ENCODE data around the gene CLEC4M. TPM values are rescaled to one million over a fixed set of nuclear protein-coding genes. Genes with fewer than 3 reads are reported as not detected.
"Not testable (repeated sequence)": the region's sequence is repeated elsewhere in the genome, so short reads cannot be mapped to it uniquely, and the experiment has no call there.

CLEC4M gene
- total and polyA plus RNA-seq, 2 experiments from 2014 or later, result not detected

DNA sequence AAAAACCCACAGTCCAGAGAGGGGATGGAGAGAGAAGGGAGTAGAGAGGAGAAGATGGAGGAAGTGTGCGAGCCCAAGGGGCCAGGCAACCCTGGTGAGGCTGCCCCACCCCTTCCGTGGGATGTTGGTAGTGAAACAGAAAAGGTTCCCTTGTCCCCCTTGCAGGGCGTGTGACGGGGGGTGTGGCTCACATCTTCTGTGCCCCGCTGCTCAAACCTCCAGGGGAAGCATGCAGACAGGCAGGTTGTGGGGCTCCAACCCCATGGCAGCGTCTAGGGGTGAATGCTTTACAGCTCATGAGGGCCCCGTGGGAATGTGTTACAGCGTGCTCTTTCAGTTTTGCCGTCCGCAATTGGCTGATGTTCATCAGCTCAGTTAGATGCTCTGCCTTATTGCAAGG lies 52.3 kb downstream of the CLEC4M start:
- DNase-seq (ENCODE audit: low spot score), result no peak
- H3K9me2 ChIP-seq (ENCODE audit: insufficient read depth), result no peaks in the 10 kb centered on the region
- no peak overlapping the region for H3K4me3 ChIP-seq
- H3K4me2 ChIP-seq, result no peak overlapping the region
- peaks cover 46% of the 10 kb centered on the region for H3K9me3 Mint-ChIP-seq
- H3K27ac ChIP-seq (ENCODE audit: low read depth), result no peak overlapping the region
- H3K4me1 ChIP-seq (ENCODE audit: insufficient read depth), result no peaks in the 10 kb centered on the region
- no peaks in the 10 kb centered on the region for H3K27me3 ChIP-seq (ENCODE audit: insufficient read depth)
- H3K4me3 Mint-ChIP-seq, result no peak overlapping the region
- TF ChIP-seq NANOG (IDR thresholded peaks at IDR 0.05; ENCODE audit: borderline replicate concordance) (no peak), JUNB (IDR thresholded peaks at IDR 0.05; ENCODE audit: unreplicated experiment) (no peak), CREB1 (CRISPR knock-in tag; IDR thresholded peaks at IDR 0.05; ENCODE audit: low read depth) (no peak), ZNF114 (CRISPR knock-in tag; IDR thresholded peaks at IDR 0.05) (no peak), EZH2phosphoT487 (IDR thresholded peaks at IDR 0.05; ENCODE audit: unreplicated experiment) (no peak)
- TF ChIP-seq, protein P1, sequence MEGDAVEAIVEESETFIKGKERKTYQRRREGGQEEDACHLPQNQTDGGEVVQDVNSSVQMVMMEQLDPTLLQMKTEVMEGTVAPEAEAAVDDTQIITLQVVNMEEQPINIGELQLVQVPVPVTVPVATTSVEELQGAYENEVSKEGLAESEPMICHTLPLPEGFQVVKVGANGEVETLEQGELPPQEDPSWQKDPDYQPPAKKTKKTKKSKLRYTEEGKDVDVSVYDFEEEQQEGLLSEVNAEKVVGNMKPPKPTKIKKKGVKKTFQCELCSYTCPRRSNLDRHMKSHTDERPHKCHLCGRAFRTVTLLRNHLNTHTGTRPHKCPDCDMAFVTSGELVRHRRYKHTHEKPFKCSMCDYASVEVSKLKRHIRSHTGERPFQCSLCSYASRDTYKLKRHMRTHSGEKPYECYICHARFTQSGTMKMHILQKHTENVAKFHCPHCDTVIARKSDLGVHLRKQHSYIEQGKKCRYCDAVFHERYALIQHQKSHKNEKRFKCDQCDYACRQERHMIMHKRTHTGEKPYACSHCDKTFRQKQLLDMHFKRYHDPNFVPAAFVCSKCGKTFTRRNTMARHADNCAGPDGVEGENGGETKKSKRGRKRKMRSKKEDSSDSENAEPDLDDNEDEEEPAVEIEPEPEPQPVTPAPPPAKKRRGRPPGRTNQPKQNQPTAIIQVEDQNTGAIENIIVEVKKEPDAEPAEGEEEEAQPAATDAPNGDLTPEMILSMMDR (conservative IDR thresholded peaks at IDR 0.05; ENCODE audit: low read depth in 2 of 2), result no peak
- H3K27me3 Mint-ChIP-seq (ENCODE audit: insufficient read depth, low read depth, poor library complexity), result peaks cover 7% of the 10 kb centered on the region
- H2AFZ ChIP-seq, result no peak overlapping the region
- no peak overlapping the region for H3K27ac Mint-ChIP-seq
- H3K79me2 ChIP-seq (replicated peaks; ENCODE audit: insufficient read depth), result no peaks in the 10 kb centered on the region
- no peaks in the 10 kb centered on the region for H3F3A ChIP-seq (replicated peaks; ENCODE audit: low read depth)
- no peaks in the 10 kb centered on the region for H4K20me1 ChIP-seq (replicated peaks; ENCODE audit: insufficient read depth)
- no peak for ATAC-seq
- peaks cover 4% of the 10 kb centered on the region; the same call in 2 of the 3 replicates for H3K36me3 Mint-ChIP-seq (ENCODE audit: low read depth)
- H3K36me3 ChIP-seq (ENCODE audit: insufficient read depth), result no peaks in the 10 kb centered on the region; the same call in 1 of the 2 replicates
- H3K4me1 Mint-ChIP-seq, result no peaks in the 10 kb centered on the region

DNA sequence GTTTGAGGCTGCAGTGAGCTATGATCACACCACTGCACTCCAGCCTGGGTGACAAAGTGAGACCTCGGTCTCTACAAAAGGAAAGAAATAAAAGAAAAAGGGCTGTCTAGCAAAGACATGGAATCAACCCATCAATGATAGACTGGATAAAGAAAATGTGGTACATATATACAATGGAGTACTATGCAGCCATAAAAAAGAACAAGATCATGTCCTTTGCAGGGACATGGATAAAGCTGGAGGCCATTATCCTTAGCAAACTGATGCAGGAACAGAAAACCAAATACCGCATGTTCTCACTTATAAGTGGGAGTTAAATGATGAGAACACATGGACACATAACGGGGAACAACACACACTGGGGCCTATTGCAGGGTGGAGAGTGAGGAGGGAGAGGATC lies 53.0 kb downstream of the CLEC4M start:
- not testable (repeated sequence) for H3K9me2 ChIP-seq (ENCODE audit: insufficient read depth); H3K4me1 ChIP-seq (ENCODE audit: insufficient read depth); H2AFZ ChIP-seq; H3K4me3 Mint-ChIP-seq; H3F3A ChIP-seq (replicated peaks; ENCODE audit: low read depth); H3K79me2 ChIP-seq (replicated peaks; ENCODE audit: insufficient read depth); H3K36me3 Mint-ChIP-seq (ENCODE audit: low read depth); H3K4me3 ChIP-seq; H3K36me3 ChIP-seq (ENCODE audit: insufficient read depth); DNase-seq (ENCODE audit: low spot score); H3K27me3 ChIP-seq (ENCODE audit: insufficient read depth); H3K4me1 Mint-ChIP-seq; H4K20me1 ChIP-seq (replicated peaks; ENCODE audit: insufficient read depth); H3K27ac Mint-ChIP-seq; H3K4me2 ChIP-seq; H3K27ac ChIP-seq (ENCODE audit: low read depth); ATAC-seq
- peaks cover 10% of the 10 kb centered on the region for H3K27me3 Mint-ChIP-seq (ENCODE audit: insufficient read depth, low read depth, poor library complexity)
- peaks cover 40% of the 10 kb centered on the region for H3K9me3 Mint-ChIP-seq

DNA sequence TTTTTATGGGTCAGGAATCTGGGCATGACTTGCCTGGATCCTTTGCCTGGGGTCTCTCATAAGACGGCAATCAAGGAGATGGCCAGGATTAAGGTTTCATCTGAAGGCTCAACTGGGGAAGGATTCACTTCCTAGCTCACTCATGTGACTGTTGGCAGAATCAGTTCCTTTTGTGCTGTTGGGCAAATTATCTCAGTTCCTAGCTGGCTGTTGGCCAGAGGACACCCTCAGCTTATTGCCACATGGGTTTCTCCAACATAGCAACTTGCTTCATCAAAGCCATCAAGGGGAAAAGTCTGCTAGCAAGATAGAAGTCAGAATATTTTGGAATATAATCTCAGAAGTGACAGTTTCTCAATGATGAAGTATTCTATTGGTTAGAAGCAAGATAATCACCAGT lies 54.8 kb downstream of the CLEC4M start:
- Mint-ChIP-seq H3K36me3 (ENCODE audit: low read depth) (no peaks in the 10 kb centered on the region), H3K9me3 (peaks cover 31% of the 10 kb centered on the region), H3K4me3 (no peak overlapping the region), H3K27ac (no peak overlapping the region), H3K27me3 (ENCODE audit: insufficient read depth, low read depth, poor library complexity) (peaks cover 10% of the 10 kb centered on the region), H3K4me1 (no peaks in the 10 kb centered on the region)
- Histone ChIP-seq H4K20me1 (replicated peaks; ENCODE audit: insufficient read depth) (no peaks in the 10 kb centered on the region), H3K27me3 (ENCODE audit: insufficient read depth) (no peaks in the 10 kb centered on the region), H3K36me3 (ENCODE audit: insufficient read depth) (no peaks in the 10 kb centered on the region), H3K4me2 (no peak overlapping the region), H3K9me2 (ENCODE audit: insufficient read depth) (no peaks in the 10 kb centered on the region), H3F3A (replicated peaks; ENCODE audit: low read depth) (no peaks in the 10 kb centered on the region), H3K79me2 (replicated peaks; ENCODE audit: insufficient read depth) (no peaks in the 10 kb centered on the region), H3K4me1 (ENCODE audit: insufficient read depth) (no peaks in the 10 kb centered on the region), H2AFZ (no peak overlapping the region), H3K27ac (ENCODE audit: low read depth) (no peak overlapping the region), H3K4me3 (no peak overlapping the region)
- DNase-seq (ENCODE audit: low spot score), result no peak
- ATAC-seq, result no peak
- TF ChIP-seq ZNF331 (CRISPR knock-in tag; IDR thresholded peaks at IDR 0.05; ENCODE audit: low read depth) (no peak), EZH2phosphoT487 (IDR thresholded peaks at IDR 0.05; ENCODE audit: unreplicated experiment) (no peak), CREB1 (CRISPR knock-in tag; IDR thresholded peaks at IDR 0.05; ENCODE audit: low read depth) (no peak), JUNB (IDR thresholded peaks at IDR 0.05; ENCODE audit: unreplicated experiment) (no peak), EZH2 (IDR thresholded peaks at IDR 0.05; ENCODE audit: low read depth, unreplicated experiment) (no peak), STAT1 (IDR thresholded peaks at IDR 0.05; ENCODE audit: unreplicated experiment) (no peak)
- TF ChIP-seq, protein P2, sequence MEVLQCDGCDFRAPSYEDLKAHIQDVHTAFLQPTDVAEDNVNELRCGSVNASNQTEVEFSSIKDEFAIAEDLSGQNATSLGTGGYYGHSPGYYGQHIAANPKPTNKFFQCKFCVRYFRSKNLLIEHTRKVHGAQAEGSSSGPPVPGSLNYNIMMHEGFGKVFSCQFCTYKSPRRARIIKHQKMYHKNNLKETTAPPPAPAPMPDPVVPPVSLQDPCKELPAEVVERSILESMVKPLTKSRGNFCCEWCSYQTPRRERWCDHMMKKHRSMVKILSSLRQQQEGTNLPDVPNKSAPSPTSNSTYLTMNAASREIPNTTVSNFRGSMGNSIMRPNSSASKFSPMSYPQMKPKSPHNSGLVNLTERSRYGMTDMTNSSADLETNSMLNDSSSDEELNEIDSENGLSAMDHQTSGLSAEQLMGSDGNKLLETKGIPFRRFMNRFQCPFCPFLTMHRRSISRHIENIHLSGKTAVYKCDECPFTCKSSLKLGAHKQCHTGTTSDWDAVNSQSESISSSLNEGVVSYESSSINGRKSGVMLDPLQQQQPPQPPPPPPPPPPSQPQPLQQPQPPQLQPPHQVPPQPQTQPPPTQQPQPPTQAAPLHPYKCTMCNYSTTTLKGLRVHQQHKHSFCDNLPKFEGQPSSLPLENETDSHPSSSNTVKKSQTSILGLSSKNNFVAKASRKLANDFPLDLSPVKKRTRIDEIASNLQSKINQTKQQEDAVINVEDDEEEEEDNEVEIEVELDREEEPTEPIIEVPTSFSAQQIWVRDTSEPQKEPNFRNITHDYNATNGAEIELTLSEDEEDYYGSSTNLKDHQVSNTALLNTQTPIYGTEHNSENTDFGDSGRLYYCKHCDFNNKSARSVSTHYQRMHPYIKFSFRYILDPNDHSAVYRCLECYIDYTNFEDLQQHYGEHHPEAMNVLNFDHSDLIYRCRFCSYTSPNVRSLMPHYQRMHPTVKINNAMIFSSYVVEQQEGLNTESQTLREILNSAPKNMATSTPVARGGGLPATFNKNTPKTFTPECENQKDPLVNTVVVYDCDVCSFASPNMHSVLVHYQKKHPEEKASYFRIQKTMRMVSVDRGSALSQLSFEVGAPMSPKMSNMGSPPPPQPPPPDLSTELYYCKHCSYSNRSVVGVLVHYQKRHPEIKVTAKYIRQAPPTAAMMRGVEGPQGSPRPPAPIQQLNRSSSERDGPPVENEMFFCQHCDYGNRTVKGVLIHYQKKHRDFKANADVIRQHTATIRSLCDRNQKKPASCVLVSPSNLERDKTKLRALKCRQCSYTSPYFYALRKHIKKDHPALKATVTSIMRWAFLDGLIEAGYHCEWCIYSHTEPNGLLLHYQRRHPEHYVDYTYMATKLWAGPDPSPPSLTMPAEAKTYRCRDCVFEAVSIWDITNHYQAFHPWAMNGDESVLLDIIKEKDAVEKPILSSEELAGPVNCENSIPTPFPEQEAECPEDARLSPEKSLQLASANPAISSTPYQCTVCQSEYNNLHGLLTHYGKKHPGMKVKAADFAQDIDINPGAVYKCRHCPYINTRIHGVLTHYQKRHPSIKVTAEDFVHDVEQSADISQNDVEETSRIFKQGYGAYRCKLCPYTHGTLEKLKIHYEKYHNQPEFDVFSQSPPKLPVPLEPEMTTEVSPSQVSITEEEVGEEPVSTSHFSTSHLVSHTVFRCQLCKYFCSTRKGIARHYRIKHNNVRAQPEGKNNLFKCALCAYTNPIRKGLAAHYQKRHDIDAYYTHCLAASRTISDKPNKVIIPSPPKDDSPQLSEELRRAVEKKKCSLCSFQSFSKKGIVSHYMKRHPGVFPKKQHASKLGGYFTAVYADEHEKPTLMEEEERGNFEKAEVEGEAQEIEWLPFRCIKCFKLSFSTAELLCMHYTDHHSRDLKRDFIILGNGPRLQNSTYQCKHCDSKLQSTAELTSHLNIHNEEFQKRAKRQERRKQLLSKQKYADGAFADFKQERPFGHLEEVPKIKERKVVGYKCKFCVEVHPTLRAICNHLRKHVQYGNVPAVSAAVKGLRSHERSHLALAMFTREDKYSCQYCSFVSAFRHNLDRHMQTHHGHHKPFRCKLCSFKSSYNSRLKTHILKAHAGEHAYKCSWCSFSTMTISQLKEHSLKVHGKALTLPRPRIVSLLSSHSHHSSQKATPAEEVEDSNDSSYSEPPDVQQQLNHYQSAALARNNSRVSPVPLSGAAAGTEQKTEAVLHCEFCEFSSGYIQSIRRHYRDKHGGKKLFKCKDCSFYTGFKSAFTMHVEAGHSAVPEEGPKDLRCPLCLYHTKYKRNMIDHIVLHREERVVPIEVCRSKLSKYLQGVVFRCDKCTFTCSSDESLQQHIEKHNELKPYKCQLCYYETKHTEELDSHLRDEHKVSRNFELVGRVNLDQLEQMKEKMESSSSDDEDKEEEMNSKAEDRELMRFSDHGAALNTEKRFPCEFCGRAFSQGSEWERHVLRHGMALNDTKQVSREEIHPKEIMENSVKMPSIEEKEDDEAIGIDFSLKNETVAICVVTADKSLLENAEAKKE (CRISPR knock-in tag; IDR thresholded peaks at IDR 0.05), result no peak

All from GM23338 (cell line).